NCI-H446 treated with DMSO at 0.1 percent for 48 hours (cell line): ENCODE results near the gene EFS.
A peak's percentile ranks its signal among the peaks of the same experiment; 100 is the strongest.

Experiments
- DNase-seq: peaks from one replicate; lab custom pipeline; 2025; lab: John Stamatoyannopoulos, UW

EFS gene

GRCh38 chr14:23379366-23380196 is 14.6 kb upstream of the EFS start:
- no peak for DNase-seq

- no peak for DNase-seq
Measured at GRCh38 chr14:23378612-23379220, 13.7 kb upstream of the EFS start.

GRCh38 chr14:23377573-23378563 is 12.9 kb upstream of the EFS start:
- DNase-seq = no peak

- DNase-seq = no peak
Measured at GRCh38 chr14:23377198-23377550, 12.2 kb upstream of the EFS start.

DNA sequence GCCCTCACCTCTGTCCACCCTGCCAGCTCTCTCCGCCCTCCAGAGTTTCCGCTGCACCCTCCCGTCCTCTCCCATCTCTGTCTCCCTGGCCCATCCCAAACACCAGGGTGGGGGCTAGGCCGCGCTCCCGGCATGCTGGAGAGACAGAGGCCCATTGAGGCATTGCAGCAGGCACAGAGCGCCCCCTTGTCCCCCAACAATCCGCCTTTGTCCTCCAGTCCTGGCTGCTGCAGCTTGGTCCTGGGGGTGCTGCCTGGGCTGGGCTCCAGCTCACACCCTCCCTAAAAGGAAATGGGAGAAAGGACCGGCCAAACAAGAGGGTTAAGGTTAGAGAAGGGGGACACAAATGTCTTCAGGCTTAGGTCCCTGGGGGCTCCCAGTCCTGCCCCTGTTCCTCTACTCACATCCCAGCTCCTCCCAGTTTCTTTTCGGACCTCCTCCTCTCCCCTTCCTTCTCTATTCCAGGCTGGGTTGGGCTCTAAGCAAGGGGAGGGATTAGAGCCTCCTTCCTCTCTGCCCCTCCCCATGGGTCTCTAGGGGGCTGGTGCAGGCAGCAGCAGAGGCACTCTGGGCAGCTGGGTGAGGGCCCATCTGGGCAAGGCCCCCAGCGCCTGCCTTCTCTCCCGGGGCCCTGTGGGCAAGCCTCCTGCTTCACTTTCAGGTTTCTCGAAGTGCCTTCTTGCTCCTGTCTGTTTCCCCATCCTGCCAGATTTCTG is 11.7 kb upstream of the EFS start, which contains the start of gene CMTM5:
CMTM5 (plus strand) TSS at position 565 of the 716 bp plus-strand sequence. CDS start 206 bp downstream, outside the sequence.
- DNase-seq = no peak

DNA sequence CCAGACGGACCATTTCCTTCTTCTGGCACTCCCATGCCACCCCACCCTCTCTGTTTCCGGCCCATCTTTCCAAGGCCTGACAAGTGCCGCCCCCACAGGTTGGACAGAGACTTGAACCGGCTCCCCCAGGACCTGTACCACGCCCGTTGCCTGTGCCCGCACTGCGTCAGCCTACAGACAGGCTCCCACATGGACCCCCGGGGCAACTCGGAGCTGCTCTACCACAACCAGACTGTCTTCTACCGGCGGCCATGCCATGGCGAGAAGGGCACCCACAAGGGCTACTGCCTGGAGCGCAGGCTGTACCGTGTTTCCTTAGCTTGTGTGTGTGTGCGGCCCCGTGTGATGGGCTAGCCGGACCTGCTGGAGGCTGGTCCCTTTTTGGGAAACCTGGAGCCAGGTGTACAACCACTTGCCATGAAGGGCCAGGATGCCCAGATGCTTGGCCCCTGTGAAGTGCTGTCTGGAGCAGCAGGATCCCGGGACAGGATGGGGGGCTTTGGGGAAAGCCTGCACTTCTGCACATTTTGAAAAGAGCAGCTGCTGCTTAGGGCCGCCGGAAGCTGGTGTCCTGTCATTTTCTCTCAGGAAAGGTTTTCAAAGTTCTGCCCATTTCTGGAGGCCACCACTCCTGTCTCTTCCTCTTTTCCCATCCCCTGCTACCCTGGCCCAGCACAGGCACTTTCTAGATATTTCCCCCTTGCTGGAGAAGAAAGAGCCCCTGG is 10.7 kb upstream of the EFS start:
- DNase-seq = no peak

DNA sequence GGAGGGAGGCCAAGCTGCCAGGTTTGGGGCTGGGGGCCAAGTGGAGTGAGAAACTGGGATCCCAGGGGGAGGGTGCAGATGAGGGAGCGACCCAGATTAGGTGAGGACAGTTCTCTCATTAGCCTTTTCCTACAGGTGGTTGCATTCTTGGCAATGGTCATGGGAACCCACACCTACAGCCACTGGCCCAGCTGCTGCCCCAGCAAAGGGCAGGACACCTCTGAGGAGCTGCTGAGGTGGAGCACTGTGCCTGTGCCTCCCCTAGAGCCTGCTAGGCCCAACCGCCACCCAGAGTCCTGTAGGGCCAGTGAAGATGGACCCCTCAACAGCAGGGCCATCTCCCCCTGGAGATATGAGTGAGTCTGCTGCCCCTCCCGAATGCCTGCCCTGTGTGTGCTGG is 8.1 kb upstream of the EFS start:
- DNase-seq = no peak

DNA sequence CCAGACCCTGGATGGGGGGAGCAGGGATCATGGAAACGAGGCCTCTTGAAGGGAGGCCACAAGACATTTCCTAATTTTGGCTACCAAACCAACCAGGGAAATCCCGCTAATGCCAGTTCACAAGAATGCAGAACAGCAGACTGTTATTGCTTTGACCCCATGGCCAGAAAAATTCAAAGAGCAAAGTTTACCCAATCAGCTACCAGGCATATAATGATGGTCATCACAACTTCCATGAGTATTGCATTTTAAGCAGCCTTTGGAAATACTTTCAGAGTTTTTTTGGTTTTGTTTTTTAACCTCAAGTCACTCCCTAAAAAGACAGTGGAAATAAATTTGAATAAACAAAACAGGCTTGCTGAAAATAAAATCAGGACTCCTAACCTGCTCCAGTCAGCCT is 7.5 kb upstream of the EFS start, which contains the start of gene IL25:
IL25 (plus strand) TSS at position 301 of the 400 bp plus-strand sequence.
- DNase-seq = no peak

DNA sequence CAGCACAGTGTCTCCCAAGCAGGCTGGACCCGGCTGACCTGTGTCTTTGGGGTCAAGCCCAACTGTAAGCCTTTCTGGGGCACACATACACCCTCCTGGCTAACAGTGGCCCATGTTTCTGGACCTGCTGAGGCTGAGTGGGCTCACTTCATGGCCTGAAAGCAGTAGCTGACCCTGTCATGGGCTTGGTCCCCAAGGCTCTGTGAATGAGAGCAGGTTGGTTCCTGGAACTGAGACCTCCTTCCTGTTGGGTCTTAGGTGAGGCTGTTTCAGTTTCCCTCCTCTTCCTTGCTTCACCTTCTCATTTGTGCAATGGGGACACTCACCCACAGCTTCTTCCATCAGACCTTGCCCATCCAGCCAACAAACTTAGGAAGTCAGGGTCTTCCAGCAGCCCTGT is 6.9 kb upstream of the EFS start:
- DNase-seq = no peak

- no peak for DNase-seq
Measured at GRCh38 chr14:23370221-23370620, 5.2 kb upstream of the EFS start.

GRCh38 chr14:23366426-23366921 is 1.5 kb upstream of the EFS start:
- peak; percentile 35 for DNase-seq

DNA sequence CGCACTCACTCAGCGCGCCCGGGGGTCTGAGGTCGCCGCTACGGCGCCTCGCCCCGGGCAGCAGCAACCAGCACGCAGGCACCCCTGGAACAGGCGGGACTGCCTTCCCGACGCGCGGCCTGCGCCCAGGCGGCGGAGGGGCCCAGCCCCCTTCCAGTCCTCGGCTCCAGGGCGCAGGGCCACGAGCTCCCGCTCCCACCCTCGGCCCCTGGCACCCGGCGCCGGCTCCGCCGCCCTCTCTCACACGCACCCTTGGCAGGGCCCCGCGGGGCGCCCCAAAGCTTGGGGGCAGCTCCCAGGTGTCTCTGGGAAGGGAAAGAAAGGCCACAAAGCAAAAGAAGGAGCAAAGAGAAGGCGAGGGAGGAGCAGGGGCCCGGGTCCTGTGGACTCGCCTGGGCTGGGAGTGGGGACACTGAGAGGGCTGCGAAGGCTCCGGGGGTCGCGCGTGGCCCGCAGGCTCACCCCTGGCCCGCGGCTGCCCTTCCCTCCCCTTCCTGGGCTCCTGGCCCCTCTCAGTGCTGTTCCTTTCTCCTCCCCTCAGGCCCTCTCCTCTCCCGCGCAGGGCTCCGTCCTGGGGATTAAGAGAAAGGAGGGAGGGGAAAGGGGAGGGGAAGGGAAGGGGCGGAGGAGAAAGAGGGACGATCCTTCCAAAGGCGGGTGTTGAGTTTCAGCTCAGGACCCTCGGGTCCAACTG is 907 bp upstream of the EFS start:
- DNase-seq = peak; percentile 29

DNA sequence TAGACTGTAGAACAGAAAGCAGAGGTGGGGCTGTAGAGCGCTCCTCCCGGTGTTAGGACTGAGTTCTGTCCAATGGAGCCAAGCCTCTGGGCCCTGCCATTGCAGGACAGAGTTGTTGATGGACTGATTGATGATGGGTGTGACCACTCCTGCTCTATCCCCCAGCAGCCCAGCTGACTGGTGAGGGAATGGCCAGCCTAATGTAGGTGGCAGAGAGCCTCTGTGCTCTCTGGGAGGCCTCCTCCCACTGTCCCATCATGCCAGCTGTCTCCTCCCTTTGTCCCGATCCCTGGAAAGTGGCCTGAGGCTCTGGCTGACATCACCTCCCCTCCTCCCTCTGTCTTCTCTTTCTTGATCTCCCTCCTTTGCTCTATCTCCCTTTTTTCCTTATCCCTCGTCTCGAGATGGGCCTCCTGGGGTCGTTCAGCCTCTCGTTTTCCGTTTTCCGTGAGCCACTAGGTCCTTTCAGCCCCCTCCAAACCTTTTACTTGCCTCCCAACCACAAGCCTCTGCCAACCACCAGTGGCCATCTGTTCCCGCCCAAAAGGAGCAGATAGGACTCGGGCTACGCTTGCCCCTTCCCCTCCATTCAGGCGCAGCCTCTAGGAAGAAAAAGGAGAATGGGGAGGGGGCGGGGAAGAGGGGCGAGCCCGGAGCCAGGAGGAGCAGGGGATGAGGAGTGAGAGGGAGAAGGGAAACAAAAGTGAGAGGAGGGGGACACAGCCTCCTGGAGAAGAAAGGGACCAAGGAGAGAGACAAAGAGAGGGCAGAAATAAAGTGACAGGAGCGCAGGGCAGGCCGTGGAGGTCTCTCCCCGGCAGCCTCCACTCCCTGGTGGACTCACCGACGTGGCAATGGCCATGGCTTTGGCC is 572 bp downstream of the EFS start:
- peak; percentile 56 for DNase-seq

GRCh38 chr14:23362200-23362599 is 2.8 kb downstream of the EFS start:
- no peak for DNase-seq

- no peak for DNase-seq
Measured at GRCh38 chr14:23361763-23362162, 3.2 kb downstream of the EFS start.

- DNase-seq = no peak
Measured at GRCh38 chr14:23361320-23361719, 3.7 kb downstream of the EFS start.

- no peak for DNase-seq
Measured at GRCh38 chr14:23360496-23360895, 4.5 kb downstream of the EFS start.

GRCh38 chr14:23359722-23360447 is 5.1 kb downstream of the EFS start:
- no peak for DNase-seq
